ENCODE data around the gene PSMA2.

Gene PSMA2

GRCh38 chr7:42931834-42932651 lies at the start of gene PSMA2, which contains the start of gene MRPL32:
Gene PSMA2 (minus strand): TSS chr7:42932174. CDS start chr7:42932158, 16 bp downstream.
Gene MRPL32 (plus strand): TSS chr7:42932376. CDS start chr7:42932387, 11 bp downstream.
- DNase-seq (ENCODE audit: insufficient read length, low spot score) (peak; percentile 67), FAIRE-seq (peak; percentile 98)

GRCh38 chr7:42981601-42982000 lies 49.6 kb upstream of the PSMA2 start:
- FAIRE-seq, result no peak
- DNase-seq (ENCODE audit: insufficient read length, low spot score), result no peak

GRCh38 chr7:42980514-42980913 lies 48.5 kb upstream of the PSMA2 start:
- FAIRE-seq, result no peak
- DNase-seq (ENCODE audit: insufficient read length, low spot score), result no peak

GRCh38 chr7:42980084-42980483 lies 48.1 kb upstream of the PSMA2 start:
- DNase-seq (ENCODE audit: insufficient read length, low spot score) (no peak), FAIRE-seq (no peak)

- FAIRE-seq (no peak), DNase-seq (ENCODE audit: insufficient read length, low spot score) (no peak)
These were observed 46.5 kb upstream of the PSMA2 start for GRCh38 chr7:42978496-42978895.

GRCh38 chr7:42976371-42976770 lies 44.4 kb upstream of the PSMA2 start:
- FAIRE-seq (no peak), DNase-seq (ENCODE audit: insufficient read length, low spot score) (no peak)

GRCh38 chr7:42972699-42973500 lies 40.9 kb upstream of the PSMA2 start:
- no peak for FAIRE-seq
- DNase-seq (ENCODE audit: insufficient read length, low spot score), result no peak

GRCh38 chr7:42967391-42967790 lies 35.4 kb upstream of the PSMA2 start:
- FAIRE-seq (no peak), DNase-seq (ENCODE audit: insufficient read length, low spot score) (no peak)

GRCh38 chr7:42964849-42965805 lies 33.2 kb upstream of the PSMA2 start:
- DNase-seq (ENCODE audit: insufficient read length, low spot score), result no peak
- FAIRE-seq, result no peak

GRCh38 chr7:42964293-42964692 lies 32.3 kb upstream of the PSMA2 start:
- FAIRE-seq, result no peak

GRCh38 chr7:42961170-42961569 lies 29.2 kb upstream of the PSMA2 start:
- no peak for FAIRE-seq
- DNase-seq (ENCODE audit: insufficient read length, low spot score), result no peak

More at GRCh38 chr7:42964293-42964692, 32.3 kb upstream of the PSMA2 start:
- no peak for DNase-seq (ENCODE audit: insufficient read length, low spot score)

GRCh38 chr7:42960762-42961161 lies 28.8 kb upstream of the PSMA2 start:
- peak; percentile 72 for FAIRE-seq
- no peak for DNase-seq (ENCODE audit: insufficient read length, low spot score)

- DNase-seq (ENCODE audit: insufficient read length, low spot score), result no peak
- FAIRE-seq, result no peak
These were observed 27.6 kb upstream of the PSMA2 start for GRCh38 chr7:42959549-42959948.

- no peak for FAIRE-seq
- no peak for DNase-seq (ENCODE audit: insufficient read length, low spot score)
These were observed 24.1 kb upstream of the PSMA2 start for GRCh38 chr7:42956062-42956461.

GRCh38 chr7:42953994-42954393 lies 22.0 kb upstream of the PSMA2 start:
- no peak for FAIRE-seq

GRCh38 chr7:42952328-42952727 lies 20.4 kb upstream of the PSMA2 start:
- DNase-seq (ENCODE audit: insufficient read length, low spot score) (no peak), FAIRE-seq (no peak)

More at GRCh38 chr7:42953994-42954393, 22.0 kb upstream of the PSMA2 start:
- DNase-seq (ENCODE audit: insufficient read length, low spot score), result no peak

- no peak for DNase-seq (ENCODE audit: insufficient read length, low spot score)
- no peak for FAIRE-seq
These were observed 18.4 kb upstream of the PSMA2 start for GRCh38 chr7:42950417-42950816.

GRCh38 chr7:42947521-42947920 lies 15.5 kb upstream of the PSMA2 start:
- FAIRE-seq (no peak), DNase-seq (ENCODE audit: insufficient read length, low spot score) (no peak)

GRCh38 chr7:42946627-42946950 lies 14.6 kb upstream of the PSMA2 start:
- no peak for DNase-seq (ENCODE audit: insufficient read length, low spot score)
- FAIRE-seq, result no peak

- DNase-seq (ENCODE audit: insufficient read length, low spot score) (no peak), FAIRE-seq (peak; percentile 82)
These were observed 14.1 kb upstream of the PSMA2 start for GRCh38 chr7:42945821-42946626.
